Loucy (cell line): Measurements from ENCODE around the gene BLACAT1.
"Not testable (repeated sequence)": the region's sequence is repeated elsewhere in the genome, so short reads cannot be mapped to it uniquely, and the experiment has no call there.

Source experiments
- CTCF ChIP-seq: fragments of 200-600 bp; sonication (generic); conservative IDR thresholded peaks from 2 replicates; pipeline ENCODE4 v1.5.1; 2014; ENCODE audit warnings: mild to moderate bottlenecking, antibody characterized with exemption, low read length
- EZH2phosphoT487 ChIP-seq: fragments of 200-600 bp; IDR thresholded peaks from 2 replicates; pipeline ENCODE4 v1.6.1; 2018; ENCODE audit warnings: antibody characterized with exemption, mild to moderate bottlenecking, moderate library complexity, borderline replicate concordance

- not testable (repeated sequence) for TF ChIP-seq CTCF, EZH2phosphoT487
These were observed 23.2 kb downstream of the BLACAT1 start for GRCh38 chr1:205432692-205433091.
